Fibroblast of skin of right quadriceps (primary cell): ENCODE measurements around the gene HHATL.

Source experiments
- DNase-seq: peaks from one replicate; pipeline ENCODE4 v3.0.0-alpha.2; 2013

HHATL gene

DNA sequence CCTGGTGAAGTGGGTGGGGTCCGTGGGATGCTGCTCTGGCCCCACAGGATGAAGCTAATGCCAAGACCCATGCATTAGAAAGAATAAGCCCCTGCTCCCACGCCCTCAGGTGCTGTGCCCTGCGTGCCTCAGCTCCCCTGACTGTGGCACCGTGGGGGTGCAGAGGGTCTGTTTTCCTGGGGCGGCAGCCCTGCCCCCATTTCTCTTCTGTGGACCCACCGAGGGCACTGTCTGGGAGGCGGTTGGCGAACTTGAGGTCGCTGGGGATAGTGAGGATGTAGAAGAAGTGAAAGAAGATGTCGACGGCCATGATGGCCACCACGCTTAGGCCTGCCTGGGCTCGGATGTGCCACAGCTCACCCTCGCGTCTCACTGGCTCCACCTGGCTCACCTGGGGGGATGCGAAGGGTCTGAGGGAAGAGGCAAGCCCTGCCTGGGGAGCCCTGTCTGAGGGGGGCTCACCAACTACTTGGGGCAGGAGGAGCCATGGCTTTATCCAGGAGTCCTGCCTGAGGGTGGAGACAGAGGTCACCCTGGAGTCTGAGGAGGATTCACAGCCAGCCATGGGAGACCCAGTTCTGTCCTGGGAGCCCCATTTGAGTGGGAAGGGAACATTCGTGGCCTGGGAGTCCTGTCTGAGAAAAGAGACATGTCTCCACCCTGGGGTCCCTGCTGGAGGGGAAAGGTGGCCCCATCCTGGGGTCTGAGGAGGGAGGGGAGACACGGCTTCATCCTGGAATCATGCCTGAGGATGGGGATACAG is 5.1 kb downstream of the HHATL start:
- DNase-seq, result no peak

DNA sequence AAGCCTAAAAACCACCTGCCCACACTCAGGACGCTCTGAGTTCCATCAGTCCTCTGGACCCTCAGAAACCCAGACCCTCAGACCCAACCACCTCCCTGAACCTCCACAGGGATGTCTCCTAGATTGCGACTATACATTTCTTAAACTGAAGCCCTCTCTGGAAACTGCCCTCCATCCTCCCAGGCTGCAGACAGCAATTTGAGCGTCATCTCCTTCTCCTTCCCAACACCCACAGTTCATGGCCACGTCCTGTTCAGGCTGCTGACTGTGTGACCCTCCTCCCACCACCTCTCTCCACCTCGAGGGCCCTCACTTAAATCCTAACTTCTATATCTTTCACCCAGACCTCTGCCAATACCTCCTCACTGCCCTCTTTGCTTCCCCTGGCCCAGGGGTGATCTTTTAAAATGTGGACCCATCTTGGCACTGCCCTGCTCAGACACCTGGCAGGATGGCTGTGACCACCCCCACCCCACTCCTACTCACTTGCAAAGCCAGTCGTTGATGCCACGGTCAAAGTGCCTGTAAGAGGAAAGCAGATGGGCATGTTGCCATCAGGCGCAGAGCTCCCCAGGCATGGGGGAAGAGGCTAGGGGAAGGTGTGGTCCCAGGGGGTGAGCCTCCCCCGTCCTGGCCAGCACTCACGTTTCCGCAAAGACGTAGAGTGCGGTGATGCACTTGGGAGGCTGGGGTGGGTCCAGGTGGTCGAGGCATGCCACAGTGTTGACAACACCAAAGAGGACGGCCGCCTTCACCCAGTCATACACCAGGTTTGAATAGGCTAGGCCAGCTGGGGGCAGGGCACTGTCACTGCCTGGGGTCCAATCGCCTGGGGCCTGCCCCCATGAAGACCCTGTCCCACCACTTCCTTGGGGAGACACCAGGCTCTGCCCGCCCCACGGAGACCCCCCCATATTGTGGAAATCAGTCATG is 6.0 kb downstream of the HHATL start:
- no peak for DNase-seq

DNA sequence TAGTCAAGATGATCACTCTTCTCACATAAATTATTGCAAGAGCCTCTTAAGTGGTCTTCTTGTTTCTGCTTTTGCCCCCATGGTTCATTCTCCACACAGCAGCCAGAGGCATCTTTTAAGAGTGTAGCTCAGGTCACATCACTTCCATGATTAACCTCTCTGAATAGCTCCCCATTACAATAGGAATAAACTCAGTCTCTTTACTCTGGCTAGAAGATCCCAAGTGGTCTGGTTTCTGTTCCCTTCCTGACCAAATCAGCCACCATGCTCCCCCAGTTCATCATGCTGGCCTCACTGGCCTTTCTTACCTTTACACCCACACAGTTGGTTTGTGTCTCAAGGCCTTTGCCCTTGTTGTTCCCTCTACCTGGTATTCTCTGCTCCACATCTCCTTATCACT is 8.2 kb downstream of the HHATL start:
- DNase-seq, result no peak

DNA sequence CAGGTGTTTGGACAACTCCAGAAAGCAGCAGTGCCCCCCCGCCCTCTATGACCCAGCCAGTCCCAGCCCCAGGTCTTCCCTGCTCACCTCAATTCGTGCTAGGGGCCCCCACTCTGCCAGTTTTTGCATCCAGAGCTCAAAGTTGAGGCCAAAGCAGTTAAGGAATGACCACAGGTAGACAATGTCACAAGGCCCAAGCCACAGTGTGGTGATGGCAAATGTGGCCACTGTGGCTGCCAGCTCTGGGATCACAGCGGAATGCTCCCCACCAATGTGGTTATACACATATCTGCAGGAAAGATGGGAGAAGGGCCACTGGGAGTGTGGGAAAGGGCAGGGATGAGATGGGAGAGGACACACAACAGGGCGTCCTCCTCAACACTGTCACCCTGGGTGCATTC is 9.1 kb downstream of the HHATL start:
- no peak for DNase-seq

- DNase-seq, result no peak
Measured at GRCh38 chr3:42692667-42693529, 9.7 kb downstream of the HHATL start.

DNA sequence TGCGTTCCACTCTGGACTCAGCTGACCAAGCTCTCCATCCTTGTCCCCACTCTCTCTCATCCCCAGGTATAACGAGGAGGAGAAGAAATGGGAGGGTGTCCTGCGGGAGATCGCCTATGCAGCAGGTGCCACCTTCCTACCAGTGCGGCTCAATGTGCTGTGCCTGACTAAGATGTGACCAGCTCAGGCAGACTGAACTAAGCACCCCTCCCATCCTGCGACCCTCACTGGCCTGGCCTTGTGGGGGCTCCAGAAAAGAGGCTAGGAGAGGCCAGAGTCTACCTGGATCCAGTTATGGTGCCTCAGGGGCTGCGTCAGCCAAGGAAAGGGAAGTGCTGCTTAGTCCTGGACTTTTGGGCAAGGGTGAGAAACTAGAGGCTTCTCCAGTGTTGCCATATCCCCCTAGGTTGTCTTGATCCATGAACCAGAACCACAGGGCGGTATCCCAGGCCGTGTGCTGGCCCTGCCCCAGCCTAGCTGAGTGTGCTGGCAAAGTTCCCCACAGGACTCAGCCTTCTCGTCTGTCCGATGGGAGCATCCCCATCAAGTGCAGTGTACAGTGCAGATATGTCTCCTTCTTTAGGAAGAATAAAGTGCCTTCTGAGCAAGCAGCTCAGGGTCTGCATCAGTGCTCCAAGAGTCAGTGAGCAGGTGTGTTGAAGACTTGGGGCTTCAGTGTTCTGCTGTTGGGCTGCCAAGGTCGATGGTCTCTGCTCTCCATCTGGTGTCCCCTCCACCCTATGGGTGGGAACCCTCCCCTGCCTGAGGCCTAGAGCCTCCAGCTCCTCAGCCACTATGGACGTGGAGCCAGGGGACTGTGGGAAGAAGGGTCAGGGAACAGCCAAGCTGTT is 10.6 kb downstream of the HHATL start:
- no peak for DNase-seq

GRCh38 chr3:42690766-42691680 is 11.6 kb downstream of the HHATL start:
- no peak for DNase-seq

GRCh38 chr3:42690191-42690590 is 12.4 kb downstream of the HHATL start:
- DNase-seq, result no peak

GRCh38 chr3:42689421-42690014 is 13.1 kb downstream of the HHATL start:
- DNase-seq, result no peak

- no peak for DNase-seq
Measured at GRCh38 chr3:42688487-42689420, 13.8 kb downstream of the HHATL start.

DNA sequence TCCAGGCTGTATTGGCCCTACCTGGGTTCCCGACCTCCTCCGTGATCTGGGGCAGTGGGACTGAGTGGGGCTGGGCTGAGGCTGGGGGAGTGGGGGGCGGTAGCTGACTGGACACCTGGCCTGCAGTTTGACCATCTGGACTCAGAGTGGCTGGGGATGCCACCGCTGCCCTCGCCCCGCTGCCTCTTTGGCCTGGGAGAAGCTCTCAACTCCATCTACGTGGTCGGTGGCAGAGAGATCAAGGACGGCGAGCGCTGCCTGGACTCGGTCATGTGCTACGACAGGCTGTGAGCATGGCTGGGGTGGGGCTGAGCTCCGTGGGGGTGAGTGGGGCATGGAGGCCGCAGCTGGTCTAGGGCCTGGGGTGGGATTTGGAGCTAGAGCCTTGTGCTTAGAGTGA is 14.6 kb downstream of the HHATL start:
- no peak for DNase-seq

GRCh38 chr3:42686832-42687650 is 15.6 kb downstream of the HHATL start:
- DNase-seq, result no peak

DNA sequence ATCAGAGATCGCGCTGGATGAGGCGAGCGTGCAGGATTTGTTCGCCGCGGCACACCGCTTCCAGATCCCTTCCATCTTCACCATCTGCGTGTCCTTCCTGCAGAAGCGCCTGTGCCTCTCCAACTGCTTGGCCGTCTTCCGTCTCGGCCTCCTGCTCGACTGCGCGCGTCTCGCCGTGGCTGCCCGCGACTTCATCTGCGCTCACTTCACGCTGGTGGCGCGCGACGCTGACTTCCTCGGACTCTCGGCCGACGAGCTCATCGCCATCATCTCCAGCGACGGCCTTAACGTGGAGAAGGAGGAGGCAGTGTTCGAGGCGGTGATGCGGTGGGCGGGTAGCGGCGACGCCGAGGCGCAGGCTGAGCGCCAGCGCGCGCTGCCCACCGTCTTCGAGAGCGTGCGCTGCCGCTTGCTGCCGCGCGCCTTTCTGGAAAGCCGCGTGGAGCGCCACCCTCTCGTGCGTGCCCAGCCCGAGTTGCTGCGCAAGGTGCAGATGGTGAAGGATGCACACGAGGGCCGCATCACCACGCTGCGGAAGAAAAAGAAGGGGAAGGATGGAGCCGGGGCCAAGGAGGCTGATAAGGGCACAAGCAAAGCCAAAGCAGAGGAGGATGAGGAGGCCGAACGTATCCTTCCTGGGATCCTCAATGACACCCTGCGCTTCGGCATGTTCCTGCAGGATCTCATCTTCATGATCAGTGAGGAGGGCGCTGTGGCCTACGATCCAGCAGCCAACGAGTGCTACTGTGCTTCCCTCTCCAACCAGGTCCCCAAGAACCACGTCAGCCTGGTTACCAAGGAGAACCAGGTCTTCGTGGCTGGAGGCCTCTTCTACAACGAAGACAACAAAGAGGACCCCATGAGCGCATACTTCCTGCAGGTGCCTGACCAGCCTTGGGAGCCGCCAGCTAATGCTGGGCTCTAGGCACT is 16.4 kb downstream of the HHATL start:
- DNase-seq, result no peak

DNA sequence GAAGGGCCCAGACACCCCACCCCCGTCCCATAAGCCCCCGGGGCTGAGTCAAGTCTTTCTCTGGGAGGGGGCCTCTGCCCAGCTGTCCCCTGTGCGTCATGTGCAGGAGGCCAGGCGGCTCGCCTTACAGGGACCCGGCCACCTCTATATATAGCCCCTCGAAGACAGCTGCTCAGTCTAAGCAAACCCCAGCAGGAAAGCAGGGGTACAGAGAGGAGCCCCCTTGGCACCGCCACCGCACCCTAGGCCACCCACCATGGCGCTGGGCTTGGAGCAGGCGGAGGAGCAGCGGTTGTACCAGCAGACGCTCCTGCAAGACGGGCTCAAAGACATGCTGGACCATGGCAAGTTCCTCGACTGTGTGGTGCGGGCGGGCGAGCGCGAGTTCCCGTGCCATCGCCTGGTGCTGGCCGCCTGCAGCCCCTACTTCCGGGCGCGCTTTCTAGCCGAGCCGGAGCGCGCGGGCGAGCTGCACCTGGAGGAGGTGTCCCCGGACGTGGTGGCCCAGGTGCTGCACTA is 17.2 kb downstream of the HHATL start, which contains the start of gene KLHL40:
Gene KLHL40 (plus strand): TSS at position 175 of the 519 bp plus-strand sequence. CDS start 82 bp downstream, at position 257.
- no peak for DNase-seq

DNA sequence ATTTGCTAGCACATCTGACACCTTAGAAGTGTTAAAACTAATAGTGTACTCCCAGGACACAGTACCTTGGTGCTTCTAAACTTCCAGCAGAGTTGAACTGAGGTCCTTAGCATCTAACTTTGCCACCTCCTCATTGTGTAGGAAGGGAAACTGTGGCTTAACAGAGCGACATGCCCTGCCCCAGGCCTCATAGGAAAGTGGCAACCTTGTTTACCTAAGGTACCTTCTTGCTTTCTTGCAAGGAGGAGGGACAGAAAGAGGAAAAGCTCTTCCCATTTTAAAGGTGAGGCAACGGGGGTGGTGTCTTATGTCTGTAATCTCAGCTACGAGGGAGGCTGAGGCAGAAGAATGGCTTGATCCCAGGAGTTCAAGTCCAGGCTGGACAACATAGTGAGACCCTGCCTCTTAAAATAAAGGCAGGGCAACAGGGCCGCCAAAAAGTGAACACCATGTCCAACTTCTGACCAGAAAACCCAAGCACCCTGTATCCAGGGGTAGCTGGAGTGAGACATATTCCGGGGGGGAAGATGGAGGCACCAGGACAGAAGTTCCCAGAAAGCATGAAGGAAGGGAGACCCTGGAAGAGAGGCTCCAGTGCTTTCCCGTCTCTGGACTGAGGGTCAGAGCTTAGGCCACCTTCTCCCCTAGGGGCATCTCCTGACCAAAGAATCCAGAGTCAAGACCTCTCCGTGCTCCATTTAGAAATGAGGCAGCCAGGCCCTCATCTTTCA is 17.8 kb downstream of the HHATL start:
- DNase-seq, result no peak
